HL-60/S4 treated with phorbol 12-myristate 13-acetate at 8.2 ng/mL for 4 days and 3 days (cell line): ENCODE data around the gene GMPR.

Experiments
- in situ Hi-C: fragments of 300-500 bp; cut with MboI; formaldehyde crosslinking; loops from 2 replicates; pipeline ENCODE4 v1.15.0; 2022; ENCODE audit warnings: low sequenced_read_pairs

Gene GMPR

DNA sequence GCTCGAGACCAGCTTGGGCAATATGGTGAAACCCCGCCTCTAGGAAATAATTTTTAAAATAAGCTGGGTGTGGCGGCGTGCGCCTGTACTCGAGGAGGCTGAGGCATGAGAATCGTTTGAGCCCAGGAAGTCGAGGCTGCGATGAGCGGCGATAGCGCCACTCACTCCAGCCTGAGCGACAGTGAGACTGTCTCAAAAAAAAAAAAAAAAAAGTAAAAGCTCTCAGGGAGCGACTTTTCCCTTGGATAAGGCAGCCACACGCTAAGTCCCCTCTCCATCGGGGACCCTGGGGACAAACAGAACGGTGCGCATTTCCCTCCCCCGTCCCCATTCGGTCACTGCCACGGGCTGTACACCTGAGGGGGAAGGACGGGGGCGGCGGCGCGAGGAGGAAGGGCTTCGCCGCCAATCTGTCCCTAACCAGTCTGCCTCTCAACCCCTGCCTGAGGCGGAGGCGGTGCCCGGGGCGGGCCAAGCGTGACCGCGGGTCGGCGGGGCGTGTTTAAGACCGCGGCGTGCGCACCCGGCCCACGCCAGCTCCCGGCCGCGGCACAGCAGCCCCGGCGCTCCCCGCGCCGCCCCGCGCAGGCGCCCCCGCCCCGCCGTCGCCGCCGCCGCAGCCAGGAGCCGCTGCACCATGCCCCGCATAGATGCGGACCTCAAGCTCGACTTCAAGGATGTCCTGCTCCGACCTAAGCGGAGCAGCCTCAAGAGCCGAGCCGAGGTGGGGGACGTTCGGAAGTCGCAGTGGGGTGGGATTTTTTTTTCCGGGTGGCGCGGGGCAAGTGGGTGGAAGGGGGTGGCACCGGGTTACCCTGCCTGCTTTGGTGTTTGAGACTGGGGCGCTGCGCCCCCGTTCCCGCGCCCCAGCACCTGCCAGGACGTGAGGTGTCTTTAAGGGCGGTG lies at the start of gene GMPR:
TSS of gene GMPR (plus strand) at position 531 of the 906 bp plus-strand sequence. CDS start at position 638, 107 bp downstream.
- in situ Hi-C loops: no loop called here

GRCh38 chr6:16190214-16190613 lies 48.2 kb upstream of the GMPR start:
- in situ Hi-C loops: no loop called here

DNA sequence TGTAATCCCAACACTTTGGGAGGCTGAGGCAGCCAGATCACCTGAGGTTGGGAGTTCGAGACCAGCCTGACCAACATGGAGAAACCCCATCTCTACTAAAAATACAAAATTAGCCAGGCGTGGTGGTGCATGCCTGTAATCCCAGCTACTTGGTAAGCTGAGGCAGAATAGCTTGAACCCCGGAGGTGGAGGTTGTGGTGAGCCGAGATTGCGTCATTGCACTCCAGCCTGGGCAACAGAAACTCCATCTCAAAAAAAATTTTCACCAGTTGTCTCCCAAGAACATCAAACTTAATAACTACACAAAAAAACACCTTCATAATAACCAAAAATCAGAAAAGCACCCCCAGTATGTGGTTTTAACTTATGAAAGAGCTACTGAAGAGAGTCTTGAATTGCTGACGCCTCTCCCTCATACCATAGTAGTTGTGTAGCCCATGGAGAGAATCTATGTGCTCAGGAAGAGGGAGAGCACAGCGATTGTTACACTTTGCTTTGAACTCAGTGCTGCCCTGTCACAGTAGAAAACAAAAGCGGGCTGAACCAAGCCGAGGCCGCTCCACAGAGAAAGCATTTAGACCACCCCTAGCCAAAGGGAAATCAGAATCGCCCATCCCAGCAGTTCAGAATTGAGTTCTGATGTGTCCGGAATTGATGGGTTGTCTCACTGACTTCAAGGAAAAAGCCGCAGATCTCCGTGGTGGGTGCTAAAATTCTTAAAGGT lies 42.0 kb upstream of the GMPR start:
- in situ Hi-C loops: no loop called here

DNA sequence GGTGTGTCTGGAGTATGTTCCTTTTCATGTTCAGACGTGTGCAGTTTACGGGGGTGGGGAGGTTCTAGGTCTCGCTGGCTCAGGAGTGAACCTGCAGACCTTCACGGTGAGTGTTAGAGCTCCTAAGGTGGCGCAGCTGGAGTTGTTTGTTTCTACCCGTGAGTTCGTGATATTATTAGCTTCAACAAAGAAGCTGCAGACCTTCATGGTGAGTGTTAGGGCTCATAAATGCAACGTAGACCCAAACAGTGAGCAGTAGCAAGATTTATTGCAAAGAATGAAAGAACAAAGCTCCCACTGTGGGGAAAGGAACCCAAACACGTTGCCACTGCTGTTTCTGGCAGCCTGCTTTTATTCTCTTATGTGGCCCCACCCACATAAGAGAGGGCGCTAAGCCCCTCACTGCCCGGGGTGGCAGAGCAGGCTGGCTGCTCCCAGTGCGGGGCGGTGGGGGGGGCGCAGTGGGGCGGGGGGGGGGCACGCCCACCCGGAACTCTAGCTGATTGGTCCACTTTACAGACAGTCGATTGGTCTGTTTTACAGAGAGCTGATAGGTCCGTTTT lies 41.3 kb upstream of the GMPR start:
- in situ Hi-C loops: no loop called here

DNA sequence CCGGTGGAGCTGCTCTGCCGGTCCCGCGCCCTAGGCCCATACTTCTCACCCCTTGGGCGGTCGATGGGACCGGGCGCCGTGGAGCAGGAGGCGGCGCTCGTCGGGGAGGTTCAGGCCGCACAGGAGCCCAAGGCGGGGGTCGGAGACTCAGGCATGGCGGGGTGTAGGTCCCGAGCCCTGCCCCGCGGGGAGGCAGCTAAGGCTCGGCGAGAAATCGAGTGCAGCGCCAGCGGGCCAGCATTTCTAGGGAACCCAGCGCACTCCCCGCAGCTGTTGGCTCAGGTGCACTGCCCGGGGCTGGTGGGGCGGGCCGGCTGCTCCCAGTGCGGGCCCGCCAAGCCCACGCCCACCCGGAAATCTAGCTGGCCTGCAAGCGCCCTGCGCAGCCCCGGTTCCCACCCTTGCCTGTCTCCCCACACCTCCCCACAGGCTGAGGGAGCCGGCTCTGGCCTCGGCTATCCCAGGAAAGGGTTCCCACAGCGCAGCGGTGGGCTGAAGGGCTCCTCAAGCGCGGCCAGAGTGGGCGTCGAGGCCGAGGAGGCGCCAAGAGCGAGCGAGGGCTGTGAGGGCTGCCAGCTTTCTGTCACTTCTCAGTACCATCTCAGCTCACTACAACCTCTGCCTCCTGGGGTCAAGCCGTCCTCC lies 40.2 kb upstream of the GMPR start:
- in situ Hi-C loops: no loop called here

DNA sequence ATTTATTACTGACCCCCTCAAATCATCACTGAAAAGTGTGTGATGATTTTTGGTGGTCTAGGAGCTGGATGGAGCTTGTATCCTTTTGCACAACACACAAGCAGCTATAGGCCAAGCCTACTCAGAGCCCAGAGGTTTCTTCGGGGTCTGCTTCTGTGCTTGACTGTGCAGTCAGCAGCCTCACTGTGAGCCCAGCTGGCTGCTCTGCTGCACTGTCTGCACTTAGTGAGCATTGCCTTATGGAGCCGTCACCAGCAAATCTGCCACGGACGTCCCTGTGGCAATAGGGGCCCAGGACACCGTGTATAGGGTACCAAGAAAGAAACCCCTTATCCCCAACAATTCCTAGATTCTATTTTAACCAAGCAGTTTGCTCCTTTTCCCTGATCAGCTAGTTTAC lies 38.6 kb upstream of the GMPR start:
- in situ Hi-C loops: no loop called here

- in situ Hi-C loops: no loop called here
These were observed 38.0 kb upstream of the GMPR start for GRCh38 chr6:16200321-16200883.

GRCh38 chr6:16201706-16202105 lies 36.7 kb upstream of the GMPR start:
- in situ Hi-C loops: no loop called here

GRCh38 chr6:16204653-16205376 lies 33.6 kb upstream of the GMPR start:
- in situ Hi-C loops: no loop called here

- in situ Hi-C loops: no loop called here
These were observed 32.8 kb upstream of the GMPR start for GRCh38 chr6:16205377-16206144.

GRCh38 chr6:16206595-16207037 lies 31.8 kb upstream of the GMPR start:
- in situ Hi-C loops: no loop called here

DNA sequence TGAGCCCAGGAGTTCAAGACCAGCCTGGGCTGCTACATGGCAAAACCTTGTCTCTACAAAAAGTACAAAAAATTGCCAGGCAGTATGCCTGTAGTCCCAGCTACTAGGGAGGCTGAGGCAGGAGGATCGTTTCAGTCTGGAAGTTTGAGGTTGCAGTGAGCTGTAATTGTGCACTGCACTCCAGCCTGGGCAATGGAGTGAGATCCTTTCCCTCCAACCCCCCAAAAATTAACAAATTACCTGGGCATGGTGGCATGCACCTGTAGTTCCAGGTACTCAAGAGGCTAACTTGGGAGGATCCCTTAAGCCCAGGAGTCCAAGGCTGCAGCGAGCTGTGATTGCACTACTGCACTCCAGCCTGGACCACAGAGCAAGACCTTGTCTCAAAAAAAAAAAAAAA lies 29.4 kb upstream of the GMPR start:
- in situ Hi-C loops: no loop called here

- in situ Hi-C loops: no loop called here
These were observed 28.8 kb upstream of the GMPR start for GRCh38 chr6:16209539-16209938.

DNA sequence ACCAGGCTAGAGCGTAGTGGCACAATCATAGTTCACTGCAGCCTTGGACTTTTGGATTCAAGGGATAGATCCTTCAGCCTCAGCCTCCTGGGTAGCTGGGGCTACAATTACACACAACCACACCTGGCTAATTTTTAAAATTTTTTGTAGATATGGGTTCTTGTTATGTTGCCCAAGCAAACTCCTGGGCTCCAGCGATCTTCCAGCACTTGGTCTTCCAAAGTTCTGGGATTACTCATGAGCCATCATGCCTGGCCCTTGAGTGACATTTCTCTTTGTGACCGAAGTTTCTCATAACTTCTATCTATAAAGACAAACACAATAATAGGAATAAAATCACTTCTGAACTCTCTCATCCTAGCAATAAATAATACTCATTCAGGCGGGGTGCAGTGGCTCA lies 26.1 kb upstream of the GMPR start:
- in situ Hi-C loops: no loop called here

DNA sequence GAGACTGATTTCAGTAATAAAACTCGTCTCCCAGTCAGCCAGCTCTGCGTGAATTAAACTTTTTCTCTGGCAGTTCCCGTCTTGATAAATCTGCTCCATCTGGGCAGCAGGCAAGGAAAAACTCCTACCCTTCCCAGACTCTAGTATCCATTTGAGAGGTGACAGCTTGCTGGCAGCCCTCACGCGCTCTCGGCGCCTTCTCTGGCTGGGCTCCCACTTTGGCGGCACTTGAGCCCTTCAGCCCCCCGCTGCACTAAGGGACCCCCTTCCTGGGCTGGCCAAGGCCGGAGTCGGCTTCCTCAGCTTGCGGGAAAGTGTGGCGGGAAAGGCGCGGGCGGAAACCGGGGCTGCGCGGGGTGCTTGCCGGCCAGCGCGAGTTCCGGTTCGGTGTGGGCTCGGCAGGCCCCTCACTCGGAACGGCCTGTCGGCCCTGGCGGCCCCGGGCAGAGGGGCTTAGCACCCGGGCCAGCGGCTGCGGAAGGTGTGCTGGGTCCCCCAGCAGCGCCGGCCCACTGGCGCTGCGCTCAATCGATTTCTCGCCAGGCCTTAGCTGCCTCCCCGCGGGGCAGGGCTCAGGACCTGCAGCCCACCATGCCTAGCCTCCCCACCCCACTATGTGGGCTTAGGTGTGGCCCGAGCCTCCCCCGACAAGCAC lies 21.8 kb upstream of the GMPR start:
- in situ Hi-C loops: no loop called here

DNA sequence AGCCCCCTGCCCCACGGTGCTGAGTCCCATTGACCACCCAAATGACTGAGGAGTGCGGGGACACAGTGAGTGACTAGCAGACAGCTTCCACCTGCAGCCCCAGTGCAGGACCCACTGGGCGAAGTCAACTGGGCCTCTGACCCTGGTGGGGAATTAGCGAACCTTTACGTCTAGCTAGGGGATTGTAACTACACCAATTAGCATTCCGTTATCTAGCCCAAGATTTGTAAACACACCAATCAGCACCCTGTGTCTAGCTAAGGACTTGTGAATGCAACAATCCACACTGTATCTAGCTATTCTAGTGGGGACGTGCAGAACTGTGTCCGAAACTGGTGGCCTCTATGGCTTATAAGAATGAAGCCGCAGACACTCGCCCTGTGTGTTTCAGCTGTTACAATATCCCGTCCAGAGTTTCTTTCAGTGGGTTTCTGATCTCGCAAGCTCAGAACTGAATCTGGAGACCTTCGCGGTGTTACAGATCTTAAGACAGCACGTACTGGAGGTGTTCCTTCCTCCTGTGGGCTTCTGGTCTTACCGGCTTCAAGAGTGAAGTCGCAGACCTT lies 21.1 kb upstream of the GMPR start:
- in situ Hi-C loops: no loop called here

DNA sequence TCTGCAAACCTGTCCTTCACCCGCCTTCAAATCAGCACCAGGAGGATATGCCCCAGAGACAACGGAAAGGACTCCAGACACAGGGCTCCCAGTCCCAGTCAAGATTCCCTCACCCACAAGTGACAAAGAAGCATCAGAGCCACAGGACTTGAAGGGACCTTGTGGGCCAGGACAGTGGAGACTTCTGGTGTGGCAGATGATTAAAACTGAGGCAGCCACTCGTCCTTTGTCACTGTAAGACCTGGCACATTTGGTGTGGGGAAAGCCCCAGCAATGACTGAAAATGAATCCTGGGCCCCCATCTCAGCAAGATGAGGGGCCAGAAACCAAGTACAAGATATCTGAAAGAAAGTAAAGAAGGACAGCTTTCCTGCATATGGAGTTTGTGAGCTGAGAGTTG lies 15.6 kb upstream of the GMPR start:
- in situ Hi-C loops: no loop called here

DNA sequence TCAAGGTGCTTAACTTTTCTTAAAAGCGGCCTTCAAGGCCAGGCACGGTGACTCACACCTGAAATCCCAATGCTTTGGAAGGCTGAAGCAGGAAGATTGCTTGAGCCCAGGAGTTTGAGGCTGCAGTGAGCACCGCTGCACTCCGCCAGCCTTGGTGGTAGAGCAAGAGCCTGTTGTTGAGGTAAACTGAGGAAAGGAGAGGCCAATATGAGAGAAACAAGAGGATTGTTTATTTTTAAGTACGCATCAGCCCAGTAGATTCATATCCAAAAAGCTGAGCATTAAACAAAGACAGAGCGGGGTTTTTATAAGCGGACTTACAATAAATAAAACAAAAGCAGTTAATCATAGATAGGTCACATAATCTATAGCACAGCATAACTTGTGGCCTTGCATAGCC lies 15.0 kb upstream of the GMPR start:
- in situ Hi-C loops: no loop called here

DNA sequence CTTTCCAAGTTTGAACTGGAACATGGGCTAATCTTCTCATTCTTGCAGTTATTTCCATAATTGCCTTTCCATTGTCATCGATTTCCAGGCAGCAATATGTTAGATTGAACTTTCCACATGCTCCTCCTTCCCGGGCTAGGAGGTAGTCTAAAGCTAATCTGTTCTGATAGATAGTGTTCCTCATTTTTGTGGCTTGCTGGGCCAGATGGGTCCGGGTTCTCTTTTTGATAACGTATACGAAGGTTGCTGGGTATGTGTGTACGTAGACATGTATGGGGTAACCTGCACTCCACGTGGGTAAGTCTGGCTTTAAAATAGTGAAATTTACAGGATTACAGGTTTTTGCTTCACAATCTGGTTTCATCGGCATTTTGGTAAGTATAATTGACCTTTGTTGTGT lies 14.0 kb upstream of the GMPR start:
- in situ Hi-C loops: no loop called here
